Natural killer cell (primary cell): Measurements from ENCODE around the gene LRRC15. TPM values are rescaled to one million over a fixed set of nuclear protein-coding genes. Genes with fewer than 3 reads are reported as not detected.

Source experiments
- ATAC-seq, 3 donors: fragments of 150-1000 bp in 2 of 3; fragments of 200-7000 bp in 1 of 3; cut with Tn5 transposase; 1 replicate in 1 of 3; 2 replicates in 2 of 3; pipeline ENCODE4 v1.10.0; 2021; ENCODE audit warnings: mild to moderate bottlenecking in 2 of 3, moderate library complexity in 2 of 3
- DNase-seq, 2 donors: peaks; one replicate each; pipeline versions ENCODE4 v3.0.0 to v3.0.0-alpha.2; 2013 to 2021; ENCODE audit warnings: mixed read lengths in 1 of 2
- H3K27ac ChIP-seq: one replicate; pipeline ENCODE4 v1.5.1; 2013; ENCODE audit warnings: mild to moderate bottlenecking, low read length
- H3K27me3 ChIP-seq: one replicate; pipeline ENCODE4 v1.6.1; 2013; ENCODE audit warnings: low read length; ENCODE audit not compliant: control insufficient read depth, insufficient read depth
- H3K36me3 ChIP-seq: one replicate; pipeline ENCODE4 v1.6.1; 2013; ENCODE audit warnings: low read length; ENCODE audit not compliant: control insufficient read depth, insufficient read depth
- H3K4me1 ChIP-seq: one replicate; pipeline ENCODE4 v1.6.1; 2013; ENCODE audit warnings: low read length; ENCODE audit not compliant: control insufficient read depth, insufficient read depth
- H3K4me3 ChIP-seq: one replicate; pipeline ENCODE4 v1.5.1; 2013; ENCODE audit warnings: low read length
- H3K9me3 ChIP-seq: one replicate; pipeline ENCODE4 v1.6.1; 2013; ENCODE audit warnings: low read length; ENCODE audit not compliant: control insufficient read depth, insufficient read depth
- H3K27ac Mint-ChIP-seq, 2 donors: one replicate each; pipeline ENCODE4 v1.8.0; 2022; ENCODE audit warnings: mild to moderate bottlenecking in 2 of 2, mixed read lengths in 2 of 2, moderate library complexity in 1 of 2
- H3K27me3 Mint-ChIP-seq, 2 donors: one replicate each; pipeline ENCODE4 v1.8.0; 2022; ENCODE audit warnings: low read depth in 2 of 2, mixed read lengths in 2 of 2
- H3K36me3 Mint-ChIP-seq: one replicate; pipeline ENCODE4 v1.8.0; 2022; ENCODE audit warnings: mixed read lengths
- H3K4me1 Mint-ChIP-seq, 2 donors: one replicate each; pipeline ENCODE4 v1.8.0; 2022; ENCODE audit warnings: mixed read lengths in 2 of 2
- H3K4me3 Mint-ChIP-seq: one replicate; pipeline ENCODE4 v1.8.0; 2022; ENCODE audit warnings: mild to moderate bottlenecking, moderate library complexity, mixed read lengths
- H3K9me3 Mint-ChIP-seq, 2 donors: one replicate each; pipeline ENCODE4 v1.8.0; 2022; ENCODE audit warnings: mixed read lengths in 2 of 2
- CTCF ChIP-seq: fragments of 200-600 bp; IDR thresholded peaks from one replicate; pipeline ENCODE4 v1.8.0; 2022; ENCODE audit warnings: antibody characterized with exemption
- WGBS: methylation state at CpG from one replicate; pipeline ENCODE4 v1.1.7; 2013; ENCODE audit warnings: missing lambda C conversion rate; ENCODE audit not compliant: insufficient coverage; 5-methylcytosine and 5-hydroxymethylcytosine counted together
- intact Hi-C: fragments of 100-400 bp; cut with micrococcal nuclease; formaldehyde crosslinking; loops from one replicate; pipeline ENCODE4 v1.14.2; 2022
- total RNA-seq, 4 donors: library from RNA; stranded (reverse); fragments of 120-200 nt in 1 of 4; gene quantifications; one replicate each; pipeline versions ENCODE4 v1.2.3 to v1.2.4, GENCODE V29; 2013 to 2022

Gene LRRC15
- total RNA-seq, 3 donors from 2014 or later (not counting 1 experiment from before 2014, with no cell fraction given), result not detected

- Histone ChIP-seq H3K4me1 (peaks cover 16% of the 10 kb centered on the region), H3K27me3 (peaks cover 15% of the 10 kb centered on the region), H3K4me3 (no peak overlapping the region), H3K9me3 (peaks cover 5% of the 10 kb centered on the region), H3K27ac (no peak overlapping the region), H3K36me3 (no peaks in the 10 kb centered on the region)
- WGBS, result 80% methylated on average over 10 of the region's 10 CpGs
- Mint-ChIP-seq H3K4me3 (no peak overlapping the region), H3K9me3 (peaks cover 5 to 7% of the 10 kb centered on the region in 2 donors), H3K27ac (no peak overlapping the region), H3K36me3 (peaks cover 6% of the 10 kb centered on the region), H3K4me1 (peaks cover 0 to 12% of the 10 kb centered on the region in 2 donors), H3K27me3 (peaks cover 29 to 40% of the 10 kb centered on the region in 2 donors)
- TF ChIP-seq CTCF, result no peak
- ATAC-seq, result no peak
- intact Hi-C loops, result no loop called here
- DNase-seq, result no peak
These were observed 48.7 kb downstream of the LRRC15 start for GRCh38 chr3:194320744-194321243.

- Mint-ChIP-seq H3K9me3 (peaks cover 5 to 7% of the 10 kb centered on the region in 2 donors), H3K36me3 (peaks cover 6% of the 10 kb centered on the region), H3K27me3 (peaks cover 32 to 44% of the 10 kb centered on the region in 2 donors), H3K4me1 (peaks cover 3 to 15% of the 10 kb centered on the region in 2 donors), H3K4me3 (no peak overlapping the region), H3K27ac (no peak overlapping the region)
- peaks cover 5% of the 10 kb centered on the region for H3K9me3 ChIP-seq
- no peak for TF ChIP-seq CTCF
- peaks cover 22% of the 10 kb centered on the region for H3K4me1 ChIP-seq
- no peak overlapping the region for H3K27ac ChIP-seq
- peaks cover 19% of the 10 kb centered on the region for H3K27me3 ChIP-seq
- intact Hi-C loops, result no loop called here
- no peak overlapping the region for H3K4me3 ChIP-seq
- no peak for DNase-seq
- 80% methylated on average over 5 of the region's 5 CpGs for WGBS
- ATAC-seq, result no peak
- H3K36me3 ChIP-seq, result no peaks in the 10 kb centered on the region
These were observed 49.4 kb downstream of the LRRC15 start for GRCh38 chr3:194320100-194320499.

- H3K9me3 ChIP-seq, result peaks cover 5% of the 10 kb centered on the region
- no peaks in the 10 kb centered on the region for H3K36me3 ChIP-seq
- no peak overlapping the region for H3K4me3 ChIP-seq
- H3K27ac ChIP-seq, result no peak overlapping the region
- no peak overlapping the region for H3K27ac Mint-ChIP-seq
- peaks cover 44 to 56% of the 10 kb centered on the region in 2 donors for H3K27me3 Mint-ChIP-seq
- ATAC-seq (no peak), DNase-seq (no peak)
- peaks cover 5 to 7% of the 10 kb centered on the region in 2 donors for H3K9me3 Mint-ChIP-seq
- peaks cover 7 to 18% of the 10 kb centered on the region in 2 donors for H3K4me1 Mint-ChIP-seq
- peaks cover 6% of the 10 kb centered on the region for H3K36me3 Mint-ChIP-seq
- no peak for TF ChIP-seq CTCF
- peaks cover 26% of the 10 kb centered on the region for H3K27me3 ChIP-seq
- 81% methylated on average over 3 of the region's 3 CpGs for WGBS
- H3K4me3 Mint-ChIP-seq, result no peak overlapping the region
- H3K4me1 ChIP-seq, result peaks cover 15% of the 10 kb centered on the region
- intact Hi-C loops, result no loop called here
These were observed 50.9 kb downstream of the LRRC15 start for GRCh38 chr3:194318511-194319161.
